Endothelial cell of umbilical vein (primary cell): ENCODE data around the gene CTSW. TPM values are rescaled to one million over a fixed set of nuclear protein-coding genes. Genes with fewer than 3 reads are reported as not detected.

ENCODE experiments used
- BruUV-seq: library from RNA; stranded (reverse); fragments of 400-500 nt; replicated peaks from 2 replicates; lab custom pipeline; 2021; lab: Mats Ljungman, UMichigan
- CTCF ChIA-PET: fragments of 300-600, 350-600 bp; sonication (Branson Sonifier 250); formaldehyde crosslinking; loops from one replicate; lab custom pipeline; 2021; ENCODE audit warnings: antibody characterized with exemption, inconsistent platforms; lab: Charles Lee
- POLR2A ChIA-PET: fragments of 300-600, 350-600 bp; sonication (Branson Sonifier 250); formaldehyde crosslinking; loops from one replicate; lab custom pipeline; 2021; ENCODE audit warnings: antibody characterized with exemption, inconsistent platforms; lab: Charles Lee
- DNase-seq: peaks from one replicate; pipeline ENCODE4 v3.0.0-alpha.2; 2011; ENCODE audit warnings: low read depth, low spot score
- FAIRE-seq: peaks from 2 replicates; lab custom pipeline; 2011; peaks lifted over from hg19 to GRCh38; lab: Jason Lieb, UNC
- H2AFZ ChIP-seq: 2 replicates; pipeline ENCODE4 v1.6.0; 2012; ENCODE audit warnings: low read depth, low read length, control low read depth, inconsistent platforms
- H3K27ac ChIP-seq: 2 replicates; pipeline ENCODE4 v1.5.1; 2011; ENCODE audit warnings: low read depth, mild to moderate bottlenecking, control low read depth, low read length, moderate library complexity; ENCODE audit not compliant: insufficient read depth
- H3K27me3 ChIP-seq, 2 experiments: 2 replicates each; pipeline versions ENCODE4 v1.6.0 to v1.6.1; 2011; ENCODE audit warnings: low read length in 2 of 2, mixed read lengths in 1 of 2; ENCODE audit not compliant: control insufficient read depth in 2 of 2, insufficient read depth in 2 of 2
- H3K36me3 ChIP-seq, 2 experiments: 2 replicates in 1 of 2; 3 replicates in 1 of 2; pipeline ENCODE4 v1.5.1; 2011; ENCODE audit warnings: low read length in 2 of 2, mild to moderate bottlenecking in 1 of 2, moderate library complexity in 1 of 2; ENCODE audit not compliant: control insufficient read depth in 2 of 2, insufficient read depth in 2 of 2; ENCODE audit errors: extremely low read depth in 1 of 2
- H3K4me1 ChIP-seq: 3 replicates; pipeline ENCODE4 v1.5.1; 2011; ENCODE audit warnings: mild to moderate bottlenecking, low read length; ENCODE audit not compliant: control insufficient read depth, insufficient read depth; ENCODE audit errors: extremely low read depth
- H3K4me2 ChIP-seq: 2 replicates; pipeline ENCODE4 v1.6.1; 2011; ENCODE audit warnings: low read length, control low read depth, mixed read lengths; ENCODE audit not compliant: insufficient read depth
- H3K4me3 ChIP-seq, 3 experiments: fragments of 200-600 bp in 1 of 3; sonication (generic), shearing (Covaris generic) in 1 of 3; replicated peaks in 1 of 3; 2 replicates each; pipeline ENCODE4 v1.5.1; 2011 to 2016; ENCODE audit warnings: control low read depth in 3 of 3, low read length in 3 of 3, mild to moderate bottlenecking in 2 of 3, inconsistent platforms in 1 of 3, low read depth in 1 of 3, moderate library complexity in 1 of 3; ENCODE audit not compliant: insufficient read depth in 1 of 3
- H3K79me2 ChIP-seq: 2 replicates; pipeline ENCODE4 v1.6.0; 2012; ENCODE audit warnings: low read length, inconsistent platforms; ENCODE audit not compliant: control insufficient read depth, insufficient read depth
- H3K9ac ChIP-seq: replicated peaks from 2 replicates; pipeline ENCODE3; 2011; ENCODE audit warnings: low read length, control low read depth; ENCODE audit not compliant: insufficient read depth; ENCODE audit errors: extremely low read depth
- H3K9me1 ChIP-seq: replicated peaks from 3 replicates; pipeline ENCODE4 v1.6.0; 2011; ENCODE audit warnings: mild to moderate bottlenecking, low read length; ENCODE audit not compliant: control insufficient read depth, insufficient read depth; ENCODE audit errors: extremely low read depth
- H3K9me3 ChIP-seq: replicated peaks from 2 replicates; pipeline ENCODE4 v1.5.1; 2012; ENCODE audit warnings: low read length, inconsistent platforms; ENCODE audit not compliant: control insufficient read depth, insufficient read depth
- H4K20me1 ChIP-seq: replicated peaks from 2 replicates; pipeline ENCODE3; 2011; ENCODE audit warnings: mild to moderate bottlenecking, low read length; ENCODE audit not compliant: control insufficient read depth, insufficient read depth; ENCODE audit errors: extremely low read depth
- EZH2 ChIP-seq: IDR thresholded peaks from 2 replicates; pipeline ENCODE4 v1.6.1; 2012; ENCODE audit warnings: borderline replicate concordance, low read depth, mild to moderate bottlenecking, moderate library complexity, low read length, inconsistent platforms; ENCODE audit not compliant: severe bottlenecking
- FOS ChIP-seq: IDR thresholded peaks from 2 replicates; pipeline ENCODE4 v1.6.1; 2011; ENCODE audit warnings: mild to moderate bottlenecking, low read length, moderate library complexity, borderline replicate concordance; ENCODE audit not compliant: insufficient read depth
- GATA2 ChIP-seq: IDR thresholded peaks from 2 replicates; pipeline ENCODE4 v1.7.0; 2011; ENCODE audit warnings: low read depth, mild to moderate bottlenecking, moderate library complexity, mixed read lengths, low read length; ENCODE audit not compliant: insufficient read length, insufficient read depth
- JUN ChIP-seq: IDR thresholded peaks from 2 replicates; pipeline ENCODE4 v1.6.1; 2011; ENCODE audit warnings: borderline replicate concordance, low read depth; ENCODE audit not compliant: insufficient read length, insufficient read depth
- MYC ChIP-seq: IDR thresholded peaks from one replicate; pipeline ENCODE4 v1.6.1; 2011; ENCODE audit warnings: mild to moderate bottlenecking, low read depth, low read length
- POLR2A ChIP-seq: IDR thresholded peaks from 2 replicates; pipeline ENCODE4 v1.6.1; 2012; ENCODE audit warnings: low read depth, mild to moderate bottlenecking, control low read depth, low read length
- POLR2AphosphoS5 ChIP-seq: IDR thresholded peaks from 2 replicates; pipeline ENCODE4 v1.6.1; 2012; ENCODE audit warnings: low read depth, mild to moderate bottlenecking, control low read depth, low read length, moderate library complexity; ENCODE audit not compliant: insufficient read depth
- dilution Hi-C: fragments of 300-500 bp; cut with MboI; formaldehyde crosslinking; loops from one replicate; pipeline ENCODE4 v1.15.0; 2019; ENCODE audit warnings: low sequenced_read_pairs; ENCODE audit not compliant: extremely low pct_ligation_motif_present
- intact Hi-C: fragments of 100-400 bp; cut with micrococcal nuclease; formaldehyde crosslinking; loops from one replicate; pipeline ENCODE4 v1.10.0; 2022
- polyA plus RNA-seq, 4 experiments: library from polyadenylated mRNA; depleted of rRNA in 3 of 4; stranded (reverse) in 3 of 4; unstranded in 1 of 4; fragments of >200 nt; gene quantifications; 2 replicates each; pipeline versions ENCODE4 v1.2.1 to v1.2.3, GENCODE V29; 2011 to 2012; ENCODE audit warnings: missing spikeins in 1 of 4
- total RNA-seq: library from RNA; stranded (reverse); gene quantifications from 2 replicates; pipeline ENCODE4 v1.2.3, GENCODE V29; 2021
- TF ChIP-seq, protein P1 (sequence below), 2 donors: IDR thresholded peaks; 1 replicate in 1 of 2; 2 replicates in 1 of 2; pipeline ENCODE4 v1.5.1; 2011; ENCODE audit warnings: low read length in 2 of 2, mild to moderate bottlenecking in 2 of 2, moderate library complexity in 2 of 2, control low read depth in 1 of 2, inconsistent platforms in 1 of 2, low read depth in 1 of 2; ENCODE audit not compliant: insufficient read depth in 1 of 2; ENCODE audit errors: extremely low read depth in 1 of 2
- TF ChIP-seq, protein P2 (sequence below): IDR thresholded peaks from 2 replicates; pipeline ENCODE4 v1.6.1; 2011; ENCODE audit not compliant: insufficient read depth, insufficient read length

CTSW gene
- total and polyA plus RNA-seq, 2 donors (not counting 3 experiments of a cell fraction or from before 2014, with no cell fraction given) = not detected

DNA sequence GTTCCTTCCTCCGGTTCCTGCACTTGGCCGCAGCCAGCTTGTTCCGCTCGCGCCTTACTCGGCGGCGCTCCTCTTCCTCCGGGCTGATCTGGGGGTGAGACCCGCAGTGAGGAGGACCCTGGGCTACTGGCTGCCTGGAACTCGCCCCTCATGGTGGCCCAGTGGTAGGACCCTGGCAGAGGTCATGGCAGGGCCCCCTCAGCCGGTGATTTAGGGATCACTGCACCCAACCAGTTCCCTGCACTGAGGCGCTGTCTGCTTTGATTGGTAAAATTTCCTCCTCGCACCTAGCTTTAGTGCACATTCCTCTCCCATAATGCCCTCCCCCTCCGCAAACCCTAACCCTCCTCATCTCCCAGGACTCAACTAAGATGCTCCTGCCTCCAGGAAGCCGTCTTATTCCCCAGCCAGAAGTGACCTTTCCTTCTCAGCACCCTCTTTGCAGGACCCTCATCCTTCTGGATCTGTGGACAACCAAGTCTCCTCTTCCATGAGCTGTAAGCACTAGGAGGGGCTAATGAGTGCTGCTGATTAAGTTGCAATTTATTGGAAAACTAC lies 14.5 kb downstream of the CTSW start:
- peaks cover 5 to 8% of the 10 kb centered on the region in 2 experiments for H3K36me3 ChIP-seq
- peak overlapping the region in 2 of 3 experiments; percentile 24 to 30 for H3K4me3 ChIP-seq
- TF ChIP-seq POLR2A (peak; percentile 91), POLR2AphosphoS5 (peak; percentile 83), JUN (no peak), EZH2 (no peak), MYC (no peak), FOS (peak; percentile 22), GATA2 (no peak)
- TF ChIP-seq, protein P1, sequence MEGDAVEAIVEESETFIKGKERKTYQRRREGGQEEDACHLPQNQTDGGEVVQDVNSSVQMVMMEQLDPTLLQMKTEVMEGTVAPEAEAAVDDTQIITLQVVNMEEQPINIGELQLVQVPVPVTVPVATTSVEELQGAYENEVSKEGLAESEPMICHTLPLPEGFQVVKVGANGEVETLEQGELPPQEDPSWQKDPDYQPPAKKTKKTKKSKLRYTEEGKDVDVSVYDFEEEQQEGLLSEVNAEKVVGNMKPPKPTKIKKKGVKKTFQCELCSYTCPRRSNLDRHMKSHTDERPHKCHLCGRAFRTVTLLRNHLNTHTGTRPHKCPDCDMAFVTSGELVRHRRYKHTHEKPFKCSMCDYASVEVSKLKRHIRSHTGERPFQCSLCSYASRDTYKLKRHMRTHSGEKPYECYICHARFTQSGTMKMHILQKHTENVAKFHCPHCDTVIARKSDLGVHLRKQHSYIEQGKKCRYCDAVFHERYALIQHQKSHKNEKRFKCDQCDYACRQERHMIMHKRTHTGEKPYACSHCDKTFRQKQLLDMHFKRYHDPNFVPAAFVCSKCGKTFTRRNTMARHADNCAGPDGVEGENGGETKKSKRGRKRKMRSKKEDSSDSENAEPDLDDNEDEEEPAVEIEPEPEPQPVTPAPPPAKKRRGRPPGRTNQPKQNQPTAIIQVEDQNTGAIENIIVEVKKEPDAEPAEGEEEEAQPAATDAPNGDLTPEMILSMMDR (IDR thresholded peaks at IDR 0.05; ENCODE audit: extremely low read depth in 1 of 2, insufficient read depth in 1 of 2, low read depth in 1 of 2, low read length in 2 of 2) = no peak
- TF ChIP-seq, protein P2, sequence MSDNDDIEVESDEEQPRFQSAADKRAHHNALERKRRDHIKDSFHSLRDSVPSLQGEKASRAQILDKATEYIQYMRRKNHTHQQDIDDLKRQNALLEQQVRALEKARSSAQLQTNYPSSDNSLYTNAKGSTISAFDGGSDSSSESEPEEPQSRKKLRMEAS = no peak
- H3K79me2 ChIP-seq = peaks cover 80% of the 10 kb centered on the region
- H3K9ac ChIP-seq = peak overlapping the region; percentile 62
- no peaks in the 10 kb centered on the region for H3K9me1 ChIP-seq
- peak overlapping the region; percentile 68 for H3K4me2 ChIP-seq
- dilution Hi-C loops (no loop called here), intact Hi-C loops (no loop called here)
- no peak overlapping the region for H2AFZ ChIP-seq
- no peaks in the 10 kb centered on the region for H4K20me1 ChIP-seq
- ChIA-PET CTCF (interaction anchor here (1.0 to 3.1 kb wide), 6 partner anchors 9 to 128 kb away, joined by 3 to 21 read pairs (median 4); no protein-coding TSS in a partner anchor), POLR2A (interaction anchor here (0.7 to 2.3 kb wide), 3 partner anchors 22 to 45 kb away, joined by 3 to 7 read pairs (median 5); no protein-coding TSS in a partner anchor)
- peak; percentile 52 for DNase-seq
- H3K27me3 ChIP-seq = no peaks in the 10 kb centered on the region
- TSS peak; percentile 7 for BruUV-seq
- peaks cover 72% of the 10 kb centered on the region for H3K4me1 ChIP-seq
- H3K9me3 ChIP-seq = no peaks in the 10 kb centered on the region
- peak; percentile 90 for FAIRE-seq
- peak overlapping the region; percentile 99 for H3K27ac ChIP-seq
